A549 (cell line): Measurements from ENCODE around the gene LSM7. TPM values are rescaled to one million over a fixed set of nuclear protein-coding genes. Genes with fewer than 3 reads are reported as not detected.

Experiments used
- ATAC-seq, 2 experiments: fragments of 200-7000 bp in 1 of 2; fragments of >200 bp in 1 of 2; cut with Nextera tagmentation in 1 of 2; cut with Tn5 transposase in 1 of 2; 3 replicates each; pipeline versions ENCODE4 v1.8.0 to v1.9.1; 2018 to 2020; ENCODE audit warnings: mild to moderate bottlenecking in 1 of 2, moderate library complexity in 1 of 2
- CTCF ChIA-PET: fragments of 300-600 bp; sonication (Branson Sonifier 250); formaldehyde crosslinking; extraction: SDS; loops from one replicate; lab custom pipeline; 2021; ENCODE audit warnings: antibody characterized with exemption, inconsistent platforms; lab: Yijun Ruan, JAX
- POLR2A ChIA-PET: fragments of 350-600 bp; formaldehyde crosslinking; extraction: SDS; loops from one replicate; lab custom pipeline; 2021; ENCODE audit warnings: antibody characterized with exemption, inconsistent platforms; lab: Yijun Ruan, JAX
- DNase-seq, 2 experiments: peaks; one replicate each; pipeline versions ENCODE4 v3.0.0 to v3.0.0-alpha.2; 2011 to 2016; ENCODE audit warnings: low read depth in 1 of 2, low spot score in 1 of 2
- FAIRE-seq: peaks from 2 replicates; lab custom pipeline; 2011; peaks lifted over from hg19 to GRCh38; lab: Jason Lieb, UNC
- H3K27ac ChIP-seq, 2 experiments: fragments of >200 bp; sonication (Bioruptor Twin); formaldehyde crosslinking; 3 replicates each; pipeline ENCODE4 v1.5.1; 2016 to 2017
- H3K4me1 ChIP-seq: fragments of >200 bp; sonication (Bioruptor Twin); formaldehyde crosslinking; 3 replicates; pipeline ENCODE4 v1.6.1; 2016
- H3K4me2 ChIP-seq: fragments of >200 bp; sonication (Bioruptor Twin); formaldehyde crosslinking; 3 replicates; pipeline ENCODE4 v1.6.1; 2016
- H3K4me3 ChIP-seq: fragments of >200 bp; sonication (Bioruptor Twin); formaldehyde crosslinking; 3 replicates; pipeline ENCODE4 v1.5.1; 2016
- H3K9me3 ChIP-seq: fragments of >200 bp; sonication (Bioruptor Twin); formaldehyde crosslinking; 3 replicates; pipeline ENCODE4 v1.6.1; 2016
- BCL3 ChIP-seq: fragments of >200 bp; sonication (Bioruptor Twin); formaldehyde crosslinking; IDR thresholded peaks from 3 replicates; pipeline ENCODE4 v1.6.1; 2016
- BHLHE40 ChIP-seq: IDR thresholded peaks from 2 replicates; pipeline ENCODE4 v1.6.1; 2012; ENCODE audit warnings: low read depth, low read length, inconsistent platforms
- CBX2 ChIP-seq: fragments of 200-600 bp; sonication (generic); IDR thresholded peaks from 2 replicates; pipeline ENCODE4 v1.6.1; 2016; ENCODE audit warnings: low read depth, mild to moderate bottlenecking, borderline replicate concordance
- CEBPB ChIP-seq, 2 experiments: fragments of >200 bp in 1 of 2; sonication (Bioruptor Twin) in 1 of 2; formaldehyde crosslinking in 1 of 2; IDR thresholded peaks; 2 replicates each; pipeline ENCODE4 v1.6.1; 2012 to 2016
- CHD2 ChIP-seq: fragments of 150-350 bp; IDR thresholded peaks from 2 replicates; pipeline ENCODE4 v1.6.1; 2014; ENCODE audit warnings: low read length; ENCODE audit not compliant: partially characterized antibody
- E2F6 ChIP-seq: IDR thresholded peaks from 2 replicates; pipeline ENCODE4 v1.6.1; 2012; ENCODE audit warnings: low read depth, borderline replicate concordance
- EHF ChIP-seq: fragments of 250-450 bp; sonication (Bioruptor Pico); IDR thresholded peaks from 2 replicates; pipeline ENCODE4 v1.5.0; 2020; ENCODE audit warnings: mild to moderate bottlenecking
- EP300 ChIP-seq, 2 experiments: fragments of >200 bp; sonication (Bioruptor Twin); formaldehyde crosslinking; IDR thresholded peaks; 2 replicates in 1 of 2; 3 replicates in 1 of 2; pipeline ENCODE4 v1.6.1; 2016 to 2017
- ESRRA ChIP-seq: fragments of 150-350 bp; IDR thresholded peaks from 2 replicates; pipeline ENCODE4 v1.6.1; 2014; ENCODE audit warnings: mild to moderate bottlenecking, low read length, borderline replicate concordance
- FOSL2 ChIP-seq, 2 experiments: fragments of 450-650 bp in 1 of 2; fragments of >200 bp in 1 of 2; sonication (Bioruptor Twin) in 1 of 2; formaldehyde crosslinking; IDR thresholded peaks; 2 replicates each; pipeline versions ENCODE4 v1.5.0 to v1.6.1; 2016 to 2020; ENCODE audit warnings: mild to moderate bottlenecking in 1 of 2, moderate library complexity in 1 of 2
- HMGXB4 ChIP-seq: fragments of 250-450 bp; sonication (Bioruptor Pico); IDR thresholded peaks from 2 replicates; pipeline ENCODE4 v1.5.0; 2021; ENCODE audit warnings: mild to moderate bottlenecking, moderate library complexity, borderline replicate concordance
- HOXB13 ChIP-seq: fragments of 250-450 bp; sonication (Bioruptor Pico); IDR thresholded peaks from 2 replicates; pipeline ENCODE4 v1.5.0; 2020; ENCODE audit warnings: low read depth, mild to moderate bottlenecking, moderate library complexity
- HOXB5 ChIP-seq: fragments of 250-450 bp; sonication (Bioruptor Pico); IDR thresholded peaks from 2 replicates; pipeline ENCODE4 v1.5.0; 2020; ENCODE audit warnings: mild to moderate bottlenecking, moderate library complexity
- MAFK ChIP-seq: fragments of 450-650 bp; IDR thresholded peaks from 2 replicates; pipeline ENCODE4 v1.6.1; 2014; ENCODE audit not compliant: partially characterized antibody
- MAX ChIP-seq: IDR thresholded peaks from 2 replicates; pipeline ENCODE4 v1.6.1; 2012
- NPAS2 ChIP-seq: fragments of 250-450 bp; sonication (Bioruptor Pico); IDR thresholded peaks from 2 replicates; pipeline ENCODE4 v1.8.0; 2022; ENCODE audit warnings: mild to moderate bottlenecking, moderate library complexity, borderline replicate concordance
- NR3C1 ChIP-seq: fragments of >200 bp; sonication (Bioruptor Twin); formaldehyde crosslinking; IDR thresholded peaks from 3 replicates; pipeline ENCODE4 v1.6.1; 2017
- PBX3 ChIP-seq: IDR thresholded peaks from 2 replicates; pipeline ENCODE4 v1.6.1; 2012
- PHF8 ChIP-seq: fragments of 200-600 bp; sonication (generic); IDR thresholded peaks from 2 replicates; pipeline ENCODE4 v1.6.1; 2016; ENCODE audit warnings: low read depth, mild to moderate bottlenecking, antibody characterized with exemption, moderate library complexity, borderline replicate concordance
- POLR2AphosphoS2 ChIP-seq: conservative IDR thresholded peaks from 2 replicates; pipeline ENCODE4 v1.6.1; 2012; ENCODE audit warnings: low read length, improper control_type of control experiment, inconsistent platforms
- RARB ChIP-seq: fragments of 250-450 bp; sonication (Bioruptor Pico); IDR thresholded peaks from 2 replicates; pipeline ENCODE4 v1.8.0; 2021; ENCODE audit warnings: mild to moderate bottlenecking, moderate library complexity
- RCOR1 ChIP-seq: fragments of 150-350 bp; IDR thresholded peaks from 2 replicates; pipeline ENCODE4 v1.6.1; 2014; ENCODE audit warnings: antibody characterized with exemption, low read length, low read depth
- REST ChIP-seq: fragments of 200-600 bp; sonication (generic); IDR thresholded peaks from 2 replicates; pipeline ENCODE4 v1.6.1; 2016; ENCODE audit warnings: antibody characterized with exemption, mild to moderate bottlenecking, moderate library complexity
- RFX5 ChIP-seq: fragments of 450-650 bp; IDR thresholded peaks from 2 replicates; pipeline ENCODE4 v1.7.1; 2014; ENCODE audit warnings: antibody characterized with exemption, mild to moderate bottlenecking, moderate library complexity
- SREBF2 ChIP-seq: fragments of 450-650 bp; IDR thresholded peaks from 2 replicates; pipeline ENCODE4 v1.6.1; 2014; ENCODE audit warnings: mild to moderate bottlenecking, moderate library complexity
- ZNF302 ChIP-seq: fragments of 250-450 bp; sonication (Bioruptor Pico); IDR thresholded peaks from 2 replicates; pipeline ENCODE4 v1.9.0; 2021; ENCODE audit warnings: inconsistent platforms, mild to moderate bottlenecking, moderate library complexity
- WGBS: methylation state at CpG from one replicate; pipeline ENCODE4 v1.1.6; 2017; ENCODE audit errors: missing lambda C conversion rate; 5-methylcytosine and 5-hydroxymethylcytosine counted together
- polyA plus RNA-seq, 4 experiments: library from polyadenylated mRNA; depleted of rRNA in 3 of 4; stranded (reverse); fragments of >200 nt; fragmentation: RNase III in 1 of 4; extraction: RNeasy Plus Mini Kit Qiagen cat#74134 plus additional on column Dnase treatment in 1 of 4; gene quantifications; 2 replicates in 3 of 4; 3 replicates in 1 of 4; pipeline ENCODE4 v1.2.3, GENCODE V29; 2011 to 2017

The LSM7 gene
- polyA plus RNA-seq, 2 of the 4 experiments (the other 2 are of a cell fraction): 140 to 144 TPM

- no peak overlapping the region for H3K4me2 ChIP-seq
- FAIRE-seq: no peak
- H3K4me1 ChIP-seq: no peaks in the 10 kb centered on the region
- ATAC-seq: no peak; a peak in 1 of 6 replicates
- DNase-seq: no peak
- TF ChIP-seq HOXB13 (CRISPR knock-in tag): no peak
- TF ChIP-seq HMGXB4 (CRISPR knock-in tag): no peak
- no peak for TF ChIP-seq CHD2
- no peak for TF ChIP-seq POLR2AphosphoS2
- TF ChIP-seq ZNF302 (CRISPR knock-in tag): no peak
- TF ChIP-seq HOXB5 (CRISPR knock-in tag): no peak
- TF ChIP-seq CBX2: no peak
- no peak for TF ChIP-seq BCL3
- no peak for TF ChIP-seq SREBF2
- no peak for TF ChIP-seq ESRRA
- no peak for TF ChIP-seq EHF
- TF ChIP-seq NPAS2 (CRISPR knock-in tag): no peak
- no peak for TF ChIP-seq MAX
- TF ChIP-seq E2F6: no peak
- no peak for TF ChIP-seq RFX5
- no peak for TF ChIP-seq MAFK
- TF ChIP-seq REST: no peak
- TF ChIP-seq FOSL2 (IDR thresholded peaks at IDR 0.05): no peak
- TF ChIP-seq FOSL2 (CRISPR knock-in tag; IDR thresholded peaks at IDR 0.05): no peak
- TF ChIP-seq, all 56 proteins: peak for 0
- POLR2A ChIA-PET: no interaction called here
- WGBS: 92% methylated on average over 16 of the region's 45 CpGs
- no peak overlapping the region for H3K27ac ChIP-seq
- H3K9me3 ChIP-seq: no peaks in the 10 kb centered on the region
- CTCF ChIA-PET: interaction anchor here (1.0 to 1.5 kb wide), 3 partner anchors 12 to 68 kb away, joined by 3 to 5 read pairs (median 3); no protein-coding TSS in a partner anchor
- H3K4me3 ChIP-seq: no peak overlapping the region
Measured at GRCh38 chr19:2353159-2353886, 24.9 kb upstream of the LSM7 start.

GRCh38 chr19:2352121-2352520, 23.7 kb upstream of the LSM7 start:
- POLR2A ChIA-PET: no interaction called here
- Histone ChIP-seq H3K9me3 (no peaks in the 10 kb centered on the region), H3K4me1 (no peaks in the 10 kb centered on the region), H3K4me3 (no peak overlapping the region), H3K27ac (no peak overlapping the region), H3K4me2 (no peak overlapping the region)
- CTCF ChIA-PET: interaction anchor here (1.0 to 1.5 kb wide), 2 partner anchors 13 to 67 kb away, joined by 3 to 5 read pairs; no protein-coding TSS in a partner anchor
- 98% methylated on average over 8 of the region's 24 CpGs for WGBS
- no peak for DNase-seq
- no peak for ATAC-seq
- TF ChIP-seq CEBPB (IDR thresholded peaks at IDR 0.05) (no peak), BHLHE40 (no peak), PHF8 (no peak), CHD2 (no peak), EHF (no peak), RCOR1 (no peak), NR3C1 (no peak), E2F6 (no peak), EP300 (IDR thresholded peaks at IDR 0.05) (no peak), RARB (CRISPR knock-in tag) (no peak), MAFK (no peak), PBX3 (no peak)
- no peak for FAIRE-seq
